ENCODE results near the gene AMPD3. TPM values are rescaled to one million over a fixed set of nuclear protein-coding genes. Genes with fewer than 3 reads are reported as not detected.
A peak's percentile ranks its signal among the peaks of the same experiment; 100 is the strongest.

AMPD3 gene
- total RNA-seq, 1 experiment from 2014 or later: 3.8 TPM

DNA sequence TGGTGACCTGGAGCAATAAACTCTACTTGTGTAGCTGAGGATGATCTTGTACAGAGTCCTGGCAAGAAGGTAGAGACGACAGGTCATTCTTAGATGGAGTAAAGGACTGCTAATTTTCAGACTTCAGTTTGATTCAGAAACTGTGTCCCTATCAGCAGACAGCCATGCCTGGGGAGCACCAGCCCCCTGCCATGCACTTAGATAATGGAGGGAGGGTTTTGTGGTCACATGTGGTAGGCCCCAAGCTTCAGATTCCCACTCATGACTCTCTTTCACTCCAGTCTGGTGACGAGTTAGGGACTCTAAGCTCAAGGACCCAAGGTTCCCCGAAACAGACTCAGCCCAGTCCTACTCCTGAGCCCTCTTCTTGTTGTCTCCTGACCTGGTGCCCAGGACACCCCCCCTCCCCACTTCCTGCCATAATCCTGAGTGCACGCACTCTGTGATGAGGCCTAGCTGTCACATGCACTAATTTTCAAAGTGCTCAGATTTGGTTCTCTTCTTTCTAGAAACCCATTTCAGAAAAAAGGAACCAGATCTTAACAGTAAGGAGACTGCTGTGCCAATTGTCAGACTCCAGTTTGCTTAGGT, 10.2 kb upstream of the AMPD3 start:
- H3K27me3 ChIP-seq (ENCODE audit: control insufficient read depth, insufficient read depth, low read length): peaks cover 6% of the 10 kb centered on the region
- H3K4me3 ChIP-seq (ENCODE audit: insufficient read depth, low read depth, low read length): no peak overlapping the region

DNA sequence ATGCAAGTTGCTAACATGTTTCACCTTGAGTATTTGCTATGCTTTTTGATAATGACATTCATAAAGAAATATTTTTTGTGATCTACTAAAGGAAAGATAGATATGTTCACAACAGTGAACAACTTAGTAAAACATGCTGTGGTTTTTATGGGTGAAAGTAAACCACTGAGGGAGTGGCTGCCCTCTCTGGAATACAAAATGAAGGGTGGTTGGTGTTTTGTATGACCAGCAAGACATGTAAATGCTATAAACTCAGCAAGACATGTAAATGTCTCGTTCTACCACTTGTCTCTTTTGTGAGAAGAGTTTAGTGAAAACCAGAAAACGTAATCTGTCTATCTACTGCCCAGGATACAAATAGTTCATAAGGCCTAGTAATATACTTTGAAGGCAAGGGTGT, 7.6 kb upstream of the AMPD3 start:
- Histone ChIP-seq H3K36me3 (replicated peaks; ENCODE audit: control insufficient read depth, insufficient read depth, low read length) (no peaks in the 10 kb centered on the region), H3K4me3 (ENCODE audit: insufficient read depth, low read depth, low read length) (no peak overlapping the region), H3K27me3 (ENCODE audit: control insufficient read depth, insufficient read depth, low read length) (peaks cover 25% of the 10 kb centered on the region)
- DNase-seq: no peak

More for the DNA sequence above, 10.2 kb upstream of the AMPD3 start:
- DNase-seq: no peak
- no peaks in the 10 kb centered on the region for H3K36me3 ChIP-seq (replicated peaks; ENCODE audit: control insufficient read depth, insufficient read depth, low read length)

DNA sequence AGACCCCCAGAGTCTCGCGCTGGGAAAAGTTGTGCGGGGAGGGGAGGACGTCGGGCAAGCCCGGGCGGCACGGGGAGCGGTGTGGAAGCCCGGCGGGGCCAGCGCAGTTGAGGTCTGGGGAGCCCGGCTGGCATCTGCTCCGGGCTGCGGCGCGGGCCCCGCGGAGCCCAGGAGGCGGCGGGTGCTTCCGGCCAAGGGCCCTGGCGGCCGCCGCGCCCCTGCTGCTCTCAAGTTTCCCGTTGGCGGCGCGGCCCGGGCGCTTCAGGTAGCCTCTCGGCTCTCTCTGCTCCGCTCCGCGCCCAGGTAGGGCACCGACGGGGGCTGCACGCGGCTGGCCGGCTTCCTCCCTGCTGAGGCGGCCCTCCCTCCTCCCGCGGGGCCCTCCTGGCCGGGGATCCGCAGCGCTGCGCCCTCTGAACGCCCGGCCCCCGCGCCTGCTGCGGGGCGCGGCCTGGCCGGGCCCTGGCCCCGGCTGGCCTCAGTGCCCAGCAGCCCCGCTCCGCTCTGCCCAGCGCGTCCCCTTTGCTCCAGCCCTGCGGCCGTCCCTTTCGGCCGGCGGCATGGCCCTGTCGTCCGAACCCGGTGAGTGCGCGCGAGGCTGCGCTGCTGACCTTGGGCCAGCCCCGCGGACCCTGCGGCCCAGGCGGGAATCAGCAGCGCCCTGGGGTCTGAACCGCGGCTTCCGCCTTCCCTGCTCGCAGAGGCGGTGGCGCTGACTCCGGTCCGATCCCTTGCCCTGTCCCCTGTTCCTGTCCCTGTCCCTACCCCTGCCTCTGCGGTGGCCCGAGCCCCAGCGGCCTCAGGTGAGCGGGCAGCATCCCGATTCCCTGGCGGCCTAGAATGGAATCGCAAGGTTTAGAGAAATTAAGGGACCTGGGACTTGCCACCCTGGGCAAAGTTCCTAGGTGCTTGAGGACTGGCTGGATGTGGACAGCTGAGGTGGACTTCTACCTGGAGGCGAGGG, 4.3 kb upstream of the AMPD3 start:
- H3K36me3 ChIP-seq (replicated peaks; ENCODE audit: control insufficient read depth, insufficient read depth, low read length): no peaks in the 10 kb centered on the region
- peaks cover 25% of the 10 kb centered on the region for H3K27me3 ChIP-seq (ENCODE audit: control insufficient read depth, insufficient read depth, low read length)
- peak overlapping the region; percentile 72 for H3K4me3 ChIP-seq (ENCODE audit: insufficient read depth, low read depth, low read length)
- DNase-seq: peak; percentile 91

DNA sequence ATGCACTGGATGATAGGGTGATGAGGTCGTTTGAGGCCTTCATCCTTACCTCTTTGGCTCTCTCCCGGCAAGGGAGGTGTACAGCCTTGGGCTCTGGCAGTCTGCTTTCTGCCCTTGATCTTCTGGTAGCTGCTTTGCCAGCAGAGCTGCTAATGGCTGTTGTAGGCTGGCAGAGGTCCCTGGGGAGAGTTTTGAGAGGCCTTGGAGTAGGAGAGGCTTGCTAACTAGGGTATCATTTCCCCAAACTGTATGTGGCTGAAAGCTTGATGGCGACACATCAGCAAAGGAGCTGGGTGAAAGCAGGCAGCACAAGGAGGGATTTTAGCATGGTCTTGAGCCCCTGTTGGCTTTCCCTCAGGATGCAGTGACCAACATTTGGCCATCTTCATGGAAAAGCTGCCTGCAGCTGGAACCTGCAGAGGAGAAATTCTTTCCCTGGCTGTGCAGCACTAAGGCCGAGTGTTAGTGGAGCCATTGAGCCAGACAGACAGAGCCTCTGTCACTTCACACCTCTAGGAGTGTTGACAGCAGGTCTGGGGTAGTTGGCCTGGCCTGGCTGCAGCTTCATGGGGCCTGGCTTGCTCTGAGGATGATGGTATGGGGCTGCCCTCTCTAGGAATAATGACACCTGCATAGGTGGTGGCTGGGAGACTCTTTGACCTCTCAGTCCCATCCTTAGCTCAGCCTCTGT, 3.5 kb upstream of the AMPD3 start:
- Histone ChIP-seq H3K36me3 (replicated peaks; ENCODE audit: control insufficient read depth, insufficient read depth, low read length) (no peaks in the 10 kb centered on the region), H3K27me3 (ENCODE audit: control insufficient read depth, insufficient read depth, low read length) (peaks cover 25% of the 10 kb centered on the region), H3K4me3 (ENCODE audit: insufficient read depth, low read depth, low read length) (no peak overlapping the region; the same call in 1 of the 2 replicates)
- no peak for DNase-seq

DNA sequence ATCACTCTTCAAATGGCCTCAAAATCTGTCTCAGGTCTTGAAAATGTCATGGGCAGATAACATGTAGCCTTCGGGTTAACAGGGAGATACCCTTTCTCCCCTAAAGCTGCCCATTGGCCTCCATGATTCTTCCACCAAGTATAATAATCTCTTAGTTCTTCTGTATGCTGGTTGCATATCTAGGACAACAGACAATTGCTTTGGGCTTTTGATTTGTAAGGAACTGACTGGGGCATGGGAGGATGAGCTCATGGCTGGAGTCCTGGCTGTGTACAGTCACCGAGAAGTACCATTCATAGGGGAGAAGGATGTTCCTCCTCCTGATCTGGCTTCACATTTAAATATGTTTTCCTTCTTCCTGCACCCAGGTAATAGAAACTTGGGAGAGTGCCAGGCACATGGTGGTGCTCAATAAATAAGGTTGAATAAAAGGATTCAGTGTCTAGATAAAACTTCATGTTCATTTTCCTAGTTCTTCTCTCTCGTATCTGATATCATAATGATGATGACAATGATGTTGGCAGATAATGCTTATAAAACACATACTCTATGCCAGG, 2.8 kb upstream of the AMPD3 start:
- Histone ChIP-seq H3K36me3 (replicated peaks; ENCODE audit: control insufficient read depth, insufficient read depth, low read length) (no peaks in the 10 kb centered on the region), H3K27me3 (ENCODE audit: control insufficient read depth, insufficient read depth, low read length) (peaks cover 25% of the 10 kb centered on the region), H3K4me3 (ENCODE audit: insufficient read depth, low read depth, low read length) (no peak overlapping the region)
- DNase-seq: peak; percentile 0

DNA sequence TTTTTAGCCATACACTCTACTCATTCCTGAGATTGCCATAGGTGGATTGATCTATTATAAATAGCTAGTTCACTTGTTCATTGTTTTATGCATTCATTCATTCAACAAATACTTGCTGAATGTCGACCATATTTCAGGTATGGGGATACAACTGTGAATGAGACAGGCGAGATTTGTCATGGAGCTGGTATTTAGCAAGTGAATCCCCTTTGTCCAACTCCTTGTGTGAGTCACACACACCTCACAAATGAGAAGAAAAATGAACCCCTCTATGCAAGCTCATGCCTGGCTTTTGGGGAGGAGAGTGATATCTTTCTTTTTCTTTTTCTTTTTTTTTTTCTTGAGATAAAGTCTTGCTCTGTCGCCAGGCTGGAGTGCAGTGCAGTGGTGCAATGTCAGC, 1.8 kb upstream of the AMPD3 start:
- no peak overlapping the region for H3K4me3 ChIP-seq (ENCODE audit: insufficient read depth, low read depth, low read length)
- peak; percentile 2 for DNase-seq
- H3K27me3 ChIP-seq (ENCODE audit: control insufficient read depth, insufficient read depth, low read length): peaks cover 25% of the 10 kb centered on the region

DNA sequence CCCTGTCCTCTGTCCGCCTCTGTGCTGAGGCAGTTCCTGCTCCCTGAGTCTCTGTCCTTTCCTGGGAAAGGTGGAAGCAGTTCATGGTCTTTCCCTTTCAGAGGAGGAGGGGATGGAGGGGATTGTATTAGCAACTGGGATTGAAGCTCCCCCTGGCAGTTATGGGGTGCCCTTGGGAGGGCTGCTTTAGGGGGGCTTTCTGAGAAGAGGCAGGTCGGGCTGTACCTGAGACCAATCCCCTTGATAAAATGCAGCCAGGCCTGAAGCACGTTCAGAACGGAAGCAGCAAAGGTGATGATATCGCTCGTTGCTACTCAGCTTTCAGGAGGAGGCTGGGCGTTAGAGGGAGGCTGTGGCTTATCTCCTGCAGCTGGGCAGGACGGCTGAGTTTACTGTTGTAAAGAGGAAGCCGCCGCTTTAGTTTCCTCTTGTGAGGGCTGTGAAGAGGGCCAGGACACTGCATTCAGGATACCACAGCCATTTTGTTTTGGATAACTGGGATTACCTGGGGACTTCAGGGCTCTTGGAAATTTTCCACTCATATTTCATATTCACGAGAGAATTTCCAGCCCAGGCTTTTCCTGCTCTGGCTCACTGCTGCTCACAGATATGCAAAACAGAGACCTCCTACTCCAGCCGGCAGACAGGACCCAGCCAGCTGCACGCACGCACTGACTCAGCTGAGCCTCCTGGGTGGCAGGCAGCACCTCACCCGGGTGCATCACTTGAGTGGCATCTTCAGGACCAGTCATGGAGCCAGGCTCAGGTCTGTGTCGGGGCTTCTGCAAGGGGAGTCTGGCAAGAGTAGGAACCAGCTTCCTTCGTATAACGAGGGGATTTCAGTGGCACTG, 798 bp downstream of the AMPD3 start:
- DNase-seq: peak; percentile 74
- no peaks in the 10 kb centered on the region for H3K36me3 ChIP-seq (replicated peaks; ENCODE audit: control insufficient read depth, insufficient read depth, low read length)
- H3K4me3 ChIP-seq (ENCODE audit: insufficient read depth, low read depth, low read length): no peak overlapping the region
- H3K27me3 ChIP-seq (ENCODE audit: control insufficient read depth, insufficient read depth, low read length): peaks cover 10% of the 10 kb centered on the region

More for the DNA sequence above, 1.8 kb upstream of the AMPD3 start:
- no peaks in the 10 kb centered on the region for H3K36me3 ChIP-seq (replicated peaks; ENCODE audit: control insufficient read depth, insufficient read depth, low read length)

DNA sequence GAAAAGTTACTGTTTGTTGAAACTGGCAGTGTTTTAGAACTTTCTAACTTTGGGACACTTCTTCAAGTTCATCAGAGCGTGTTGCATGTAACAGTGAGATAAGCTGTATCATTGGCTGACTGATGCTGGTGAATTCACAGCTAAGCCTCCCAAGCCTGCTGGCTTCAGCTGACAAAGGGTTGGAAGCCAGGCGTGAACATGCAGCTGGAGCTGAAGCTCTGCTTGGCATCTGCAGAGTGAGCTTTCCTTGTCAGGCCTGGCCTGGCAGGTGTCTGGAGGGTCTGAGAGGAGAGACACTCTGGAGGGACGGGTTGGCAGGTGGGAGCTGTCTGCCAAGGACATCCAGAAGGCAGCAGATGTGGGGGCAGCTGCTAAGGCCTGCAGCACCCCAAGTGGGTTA, 1.5 kb downstream of the AMPD3 start:
- Histone ChIP-seq H3K27me3 (ENCODE audit: control insufficient read depth, insufficient read depth, low read length) (peaks cover 4% of the 10 kb centered on the region), H3K36me3 (replicated peaks; ENCODE audit: control insufficient read depth, insufficient read depth, low read length) (no peaks in the 10 kb centered on the region), H3K4me3 (ENCODE audit: insufficient read depth, low read depth, low read length) (no peak overlapping the region)
- DNase-seq: peak; percentile 9

DNA sequence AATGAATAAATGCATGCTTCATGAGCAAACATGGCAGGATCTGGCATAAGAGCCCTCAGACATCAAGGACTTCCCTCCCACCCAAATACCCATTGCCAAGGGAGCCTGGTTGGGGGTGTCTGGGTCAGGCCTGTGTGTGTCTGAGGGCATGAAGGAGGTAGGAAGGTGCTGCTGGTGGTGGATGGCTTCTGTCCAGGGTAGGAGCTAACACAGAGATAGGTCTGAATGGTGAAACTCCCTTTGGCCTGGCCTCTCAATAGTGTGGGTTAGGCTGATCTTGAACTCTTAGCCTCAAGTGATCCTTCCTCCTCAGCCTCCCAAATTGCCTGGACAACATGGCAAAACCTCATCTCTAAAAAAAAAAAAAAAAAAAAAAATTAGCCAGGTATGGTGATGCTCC, 2.8 kb downstream of the AMPD3 start:
- no peaks in the 10 kb centered on the region for H3K36me3 ChIP-seq (replicated peaks; ENCODE audit: control insufficient read depth, insufficient read depth, low read length)
- no peaks in the 10 kb centered on the region for H3K27me3 ChIP-seq (ENCODE audit: control insufficient read depth, insufficient read depth, low read length)
- H3K4me3 ChIP-seq (ENCODE audit: insufficient read depth, low read depth, low read length): no peak overlapping the region
- DNase-seq: no peak

DNA sequence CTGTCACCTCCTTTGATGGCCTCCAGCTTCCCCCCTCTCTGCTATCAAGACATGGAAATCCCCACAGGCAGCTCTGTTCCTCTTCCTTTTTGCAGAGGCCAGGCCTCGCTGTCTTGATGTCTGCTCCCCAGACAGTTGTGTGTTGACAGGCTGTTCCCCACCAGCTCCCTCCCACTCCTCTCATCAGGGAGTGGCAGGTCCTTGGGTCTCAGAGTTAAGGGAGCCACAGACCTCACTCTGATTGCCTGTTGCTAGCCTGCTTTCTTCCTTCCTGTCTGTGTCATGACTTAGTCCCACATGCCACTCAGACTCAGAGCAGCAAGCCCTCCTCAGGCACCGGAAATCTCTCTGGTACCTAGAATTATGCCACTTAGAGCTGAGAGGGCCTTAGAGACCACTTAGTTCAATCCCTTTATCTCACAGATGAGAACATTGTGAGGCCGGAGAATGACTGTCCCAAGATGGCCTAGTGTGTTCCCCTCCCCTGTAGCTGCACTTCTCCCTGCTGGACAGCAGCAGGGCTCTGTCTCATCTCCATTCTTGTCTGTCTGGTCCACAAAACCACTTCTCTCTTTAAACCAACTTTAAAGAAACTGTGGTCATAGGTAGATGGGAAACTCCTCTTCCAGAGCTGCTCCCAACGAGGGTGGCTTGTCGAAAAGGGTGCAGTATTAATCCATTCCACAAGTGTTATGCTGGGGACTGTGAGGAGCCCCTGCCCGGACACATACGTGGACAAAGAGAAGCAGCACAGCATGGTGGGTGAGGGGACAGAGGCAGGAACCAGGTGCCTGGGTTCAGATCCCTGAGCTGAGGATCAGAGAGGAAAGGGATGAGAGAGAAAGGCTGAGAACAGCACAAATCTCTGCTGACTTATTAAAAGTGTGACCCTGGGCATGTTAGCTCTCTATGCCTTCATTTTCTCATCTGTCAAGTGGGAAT, 4.2 kb downstream of the AMPD3 start:
- DNase-seq: no peak
- no peaks in the 10 kb centered on the region for H3K27me3 ChIP-seq (ENCODE audit: control insufficient read depth, insufficient read depth, low read length)
- no peak overlapping the region for H3K4me3 ChIP-seq (ENCODE audit: insufficient read depth, low read depth, low read length)
- H3K36me3 ChIP-seq (replicated peaks; ENCODE audit: control insufficient read depth, insufficient read depth, low read length): no peaks in the 10 kb centered on the region

DNA sequence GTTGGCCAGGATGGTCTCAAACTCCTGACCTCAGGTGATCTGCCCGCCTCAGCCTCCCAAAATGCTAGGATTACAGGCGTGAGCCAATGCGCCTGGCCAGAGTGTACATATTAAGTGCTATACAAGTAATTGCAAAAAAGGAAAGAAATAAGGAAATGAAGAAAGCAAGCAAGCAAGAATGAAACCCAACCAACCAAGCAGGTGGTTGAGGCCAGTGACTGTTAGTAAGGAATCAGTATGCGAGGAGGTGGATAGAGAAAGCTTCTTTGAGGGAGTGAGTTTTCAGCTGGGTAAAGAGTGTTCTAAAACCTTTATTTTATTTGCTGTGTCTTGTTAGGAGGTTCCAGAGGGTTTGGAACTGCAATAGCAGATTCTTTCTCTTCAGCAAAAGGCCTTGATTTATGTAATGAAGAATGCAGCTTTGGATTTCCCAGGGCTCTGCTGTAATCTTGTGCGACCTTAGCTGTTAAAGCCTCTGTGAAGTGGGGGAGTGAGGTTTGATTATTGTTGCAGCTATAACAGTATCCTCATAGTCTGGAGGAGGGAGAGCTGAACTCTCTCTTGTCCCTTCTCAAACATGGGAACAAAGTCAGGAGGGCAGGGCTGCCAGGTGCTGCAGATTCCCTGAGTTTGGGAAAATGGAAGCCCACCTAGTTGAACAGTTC, 5.7 kb downstream of the AMPD3 start:
- DNase-seq: no peak

DNA sequence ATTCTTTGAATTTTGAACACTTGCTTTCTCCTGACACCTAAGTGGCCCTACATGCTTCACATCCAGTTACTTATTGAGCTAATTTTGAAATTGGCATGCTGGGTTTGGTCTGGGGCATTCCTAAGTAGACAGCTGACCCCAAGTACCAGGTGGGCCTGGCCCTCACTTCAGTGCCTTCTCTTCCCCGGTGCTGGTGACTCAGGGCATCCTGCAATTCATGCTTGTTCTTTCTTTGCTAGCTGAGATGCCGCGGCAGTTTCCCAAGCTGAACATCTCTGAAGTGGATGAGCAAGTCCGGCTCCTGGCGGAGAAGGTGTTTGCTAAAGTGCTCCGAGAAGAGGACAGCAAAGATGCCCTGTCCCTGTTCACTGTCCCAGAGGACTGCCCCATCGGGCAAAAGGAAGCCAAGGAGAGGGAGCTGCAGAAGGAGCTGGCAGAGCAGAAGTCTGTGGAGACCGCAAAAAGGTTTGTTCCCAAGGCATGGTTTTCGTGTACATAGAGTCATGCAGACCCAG, 6.3 kb downstream of the AMPD3 start:
- Histone ChIP-seq H3K36me3 (replicated peaks; ENCODE audit: control insufficient read depth, insufficient read depth, low read length) (no peaks in the 10 kb centered on the region), H3K27me3 (ENCODE audit: control insufficient read depth, insufficient read depth, low read length) (no peaks in the 10 kb centered on the region), H3K4me3 (ENCODE audit: insufficient read depth, low read depth, low read length) (no peak overlapping the region)
- no peak for DNase-seq

More for the DNA sequence above, 5.7 kb downstream of the AMPD3 start:
- H3K36me3 ChIP-seq (replicated peaks; ENCODE audit: control insufficient read depth, insufficient read depth, low read length): no peaks in the 10 kb centered on the region
- H3K4me3 ChIP-seq (ENCODE audit: insufficient read depth, low read depth, low read length): no peak overlapping the region
- no peaks in the 10 kb centered on the region for H3K27me3 ChIP-seq (ENCODE audit: control insufficient read depth, insufficient read depth, low read length)

All from H7 (cell line).